Esophagus mucosa (tissue), 1 donor: Measurements from ENCODE around the gene TCTN2. TPM values are rescaled to one million over a fixed set of nuclear protein-coding genes. Genes with fewer than 3 reads are reported as not detected.

Experiments
- ATAC-seq: fragments of 200-7000 bp; cut with Tn5 transposase; one replicate; pipeline ENCODE4 v1.9.1; 2020
- total RNA-seq: library from RNA; stranded (reverse); gene quantifications from one replicate; pipeline ENCODE4 v1.2.4, GENCODE V29; 2023
- donor health status: DM: yes; HTN: yes; CAD: no.

Gene TCTN2
- total RNA-seq, 1 donor from 2014 or later = 4.9 TPM

DNA sequence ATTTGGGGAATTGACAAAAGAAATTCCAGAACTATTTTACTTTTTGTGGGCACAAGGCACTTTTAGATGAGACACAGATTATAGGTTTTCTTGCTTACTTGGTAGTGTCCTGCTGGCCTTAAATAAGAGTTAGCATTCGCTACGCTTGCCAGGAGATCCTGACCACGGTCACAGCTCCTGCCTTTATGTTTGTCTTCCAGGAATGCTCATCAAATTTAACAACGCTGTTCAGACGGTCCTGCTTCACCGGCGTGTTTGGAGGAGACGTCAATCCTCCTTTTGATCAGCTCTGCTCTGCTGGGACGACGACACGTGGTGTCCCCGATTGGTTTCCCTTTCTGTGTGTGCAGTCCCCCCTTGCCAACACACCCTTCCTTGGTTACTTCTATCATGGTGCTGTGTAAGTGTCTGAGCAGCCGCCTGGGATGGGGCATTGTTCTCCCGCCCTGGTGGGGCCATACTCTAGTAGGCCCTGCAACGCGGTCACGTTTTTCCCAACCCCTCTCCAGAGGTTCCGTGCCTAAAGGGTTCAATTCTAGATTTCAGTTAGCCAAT lies 15.8 kb downstream of the TCTN2 start:
- no peak for ATAC-seq

DNA sequence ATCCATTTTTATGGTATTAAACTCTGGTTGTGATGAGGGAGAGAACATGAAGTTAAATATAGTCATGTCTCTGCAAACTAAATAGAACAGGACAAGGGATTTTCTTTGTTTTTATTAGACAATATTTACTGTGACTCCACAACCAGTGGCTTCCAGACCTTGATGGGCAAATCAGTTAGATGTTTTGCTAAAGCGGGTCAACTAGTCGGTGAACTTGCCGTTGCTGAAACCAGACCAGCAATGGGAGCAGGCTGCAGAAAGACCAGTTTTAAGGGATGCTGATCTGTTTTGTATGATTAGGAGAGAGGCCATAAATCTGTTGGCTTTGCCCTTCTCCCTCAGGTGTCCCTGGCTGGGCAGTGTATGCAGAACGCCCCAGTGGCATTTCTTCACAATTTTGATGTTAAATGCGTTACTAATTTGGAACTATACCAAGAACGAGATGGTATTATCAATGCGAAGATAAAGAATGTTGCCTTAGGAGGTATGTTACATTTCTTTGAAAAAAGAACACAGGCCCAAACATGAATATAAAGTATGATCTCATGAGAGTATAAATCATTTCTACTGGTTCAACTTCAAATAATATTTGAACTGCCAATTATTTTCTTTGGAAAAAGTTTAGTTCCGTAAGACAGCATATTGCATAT lies 19.4 kb downstream of the TCTN2 start:
- peak; percentile 29 for ATAC-seq

DNA sequence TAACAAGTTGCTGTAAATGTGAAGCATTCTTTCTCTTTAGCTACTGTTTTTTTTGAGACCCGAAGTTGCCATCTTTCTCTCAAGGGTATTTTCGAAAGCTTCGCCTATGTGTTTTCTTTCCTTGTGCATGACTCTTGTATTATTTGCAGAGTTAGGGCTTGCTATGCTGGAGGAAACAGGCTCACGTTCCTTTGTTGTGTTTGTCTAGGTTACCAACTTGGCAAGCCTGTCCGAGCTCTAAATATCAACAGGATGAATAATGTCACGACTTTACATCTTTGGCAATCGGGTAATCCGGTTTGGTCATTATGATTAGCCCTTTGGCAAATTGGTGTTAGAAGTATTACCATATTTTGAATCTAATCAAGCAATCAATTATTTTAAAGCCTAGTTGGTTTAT lies 25.3 kb downstream of the TCTN2 start:
- no peak for ATAC-seq

DNA sequence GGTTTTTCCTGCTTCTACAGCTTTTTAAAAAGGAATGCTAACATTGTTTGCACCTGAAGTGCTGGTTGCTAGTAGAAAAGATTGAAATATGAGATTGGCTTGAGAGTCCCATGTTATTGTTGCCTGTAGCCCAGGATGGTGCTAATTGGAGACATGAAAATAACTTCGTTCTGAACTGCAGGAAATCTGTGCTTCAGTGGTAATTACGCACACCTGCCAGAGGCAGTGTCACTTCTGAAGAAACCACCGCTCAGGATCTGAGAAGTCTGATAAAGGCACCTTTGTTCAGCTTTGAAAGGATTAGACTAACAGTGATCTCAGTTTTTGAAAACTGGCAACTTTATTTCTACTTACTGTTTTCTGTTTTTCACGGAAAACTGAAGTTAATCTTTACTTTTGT lies 25.7 kb downstream of the TCTN2 start:
- ATAC-seq = no peak

DNA sequence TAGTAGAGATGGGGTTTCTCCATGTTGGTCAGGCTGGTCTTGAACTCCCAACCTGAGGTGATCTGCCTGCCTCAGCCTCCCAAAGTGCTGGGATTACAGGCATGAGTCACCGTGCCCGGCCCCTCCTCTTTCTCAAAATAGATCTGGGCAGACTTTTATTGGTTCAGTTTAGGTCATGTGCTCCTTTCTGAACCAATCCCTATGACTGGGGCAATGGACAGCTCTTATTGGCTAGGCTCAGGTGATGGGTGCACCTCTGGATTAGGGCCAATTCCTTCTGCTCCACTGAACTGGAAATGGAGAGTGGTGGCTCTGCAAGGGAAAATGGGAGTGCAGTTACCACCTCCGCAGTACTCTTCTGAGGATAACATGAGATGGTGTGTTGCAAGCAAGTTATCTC lies 35.0 kb downstream of the TCTN2 start:
- no peak for ATAC-seq

DNA sequence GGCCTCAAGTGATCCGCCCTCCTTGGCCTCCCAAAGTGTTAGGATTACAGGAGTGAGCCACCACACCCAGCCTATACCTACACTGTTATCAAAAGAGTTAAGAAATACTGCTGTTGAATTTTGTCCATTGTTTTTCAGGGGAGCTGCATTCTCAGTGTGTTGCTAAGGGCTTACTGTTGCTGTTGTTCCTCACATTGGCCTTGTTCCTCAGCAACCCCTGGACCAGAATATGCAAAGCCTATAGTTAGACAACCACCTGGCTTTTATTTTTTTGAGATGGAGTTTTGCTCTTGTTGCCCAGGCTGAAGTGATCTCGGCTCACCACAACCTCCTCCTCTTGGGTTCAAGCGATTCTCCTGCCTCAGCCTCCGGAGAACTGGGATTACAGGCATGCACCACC lies 36.6 kb downstream of the TCTN2 start:
- ATAC-seq = no peak

DNA sequence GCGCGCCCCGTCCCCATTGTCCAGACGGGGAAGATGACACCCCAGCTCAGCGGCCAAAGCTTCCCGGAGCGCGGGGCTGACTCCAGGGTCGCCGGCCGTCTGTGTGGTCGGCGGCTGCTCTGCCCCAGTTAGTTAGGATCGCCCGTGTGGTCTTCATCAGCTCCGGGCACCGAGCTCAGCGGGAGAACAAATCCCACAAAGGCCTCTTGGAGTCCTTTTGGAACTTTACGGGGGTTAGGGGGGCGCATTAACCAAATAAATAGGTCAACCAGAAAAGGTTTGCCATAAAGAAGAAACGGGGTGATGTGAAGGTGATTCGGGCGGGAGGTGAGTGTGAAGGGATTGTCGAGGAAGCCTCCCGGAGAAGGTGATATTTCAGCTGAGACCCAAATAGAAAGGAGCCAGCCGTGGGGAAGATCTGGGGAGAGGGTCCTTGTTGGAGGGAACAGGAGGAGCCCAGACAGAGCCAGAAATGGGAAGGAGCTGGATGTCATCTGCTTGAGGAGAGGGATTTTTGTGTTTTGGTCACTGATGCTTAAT lies 41.9 kb downstream of the TCTN2 start:
- ATAC-seq = no peak

DNA sequence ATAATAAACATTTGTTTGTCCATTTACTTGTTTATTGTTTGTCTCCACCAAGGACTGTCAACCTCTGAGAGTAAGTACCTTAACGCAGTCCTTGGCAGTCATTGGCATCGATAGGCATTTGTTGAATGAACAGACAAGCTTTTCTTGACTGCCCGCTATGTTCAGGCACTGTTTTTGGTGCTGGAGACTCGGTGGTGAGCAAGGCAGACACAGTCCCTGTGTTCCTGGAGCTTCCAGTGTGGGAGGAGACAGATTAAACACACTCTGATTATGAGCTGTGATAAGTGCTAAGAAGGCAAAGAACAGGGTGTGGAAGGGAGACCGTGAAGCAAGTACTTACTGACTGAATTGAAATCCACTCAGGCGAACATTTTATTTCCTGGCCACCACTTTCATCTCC lies 42.5 kb downstream of the TCTN2 start:
- peak; percentile 26 for ATAC-seq

DNA sequence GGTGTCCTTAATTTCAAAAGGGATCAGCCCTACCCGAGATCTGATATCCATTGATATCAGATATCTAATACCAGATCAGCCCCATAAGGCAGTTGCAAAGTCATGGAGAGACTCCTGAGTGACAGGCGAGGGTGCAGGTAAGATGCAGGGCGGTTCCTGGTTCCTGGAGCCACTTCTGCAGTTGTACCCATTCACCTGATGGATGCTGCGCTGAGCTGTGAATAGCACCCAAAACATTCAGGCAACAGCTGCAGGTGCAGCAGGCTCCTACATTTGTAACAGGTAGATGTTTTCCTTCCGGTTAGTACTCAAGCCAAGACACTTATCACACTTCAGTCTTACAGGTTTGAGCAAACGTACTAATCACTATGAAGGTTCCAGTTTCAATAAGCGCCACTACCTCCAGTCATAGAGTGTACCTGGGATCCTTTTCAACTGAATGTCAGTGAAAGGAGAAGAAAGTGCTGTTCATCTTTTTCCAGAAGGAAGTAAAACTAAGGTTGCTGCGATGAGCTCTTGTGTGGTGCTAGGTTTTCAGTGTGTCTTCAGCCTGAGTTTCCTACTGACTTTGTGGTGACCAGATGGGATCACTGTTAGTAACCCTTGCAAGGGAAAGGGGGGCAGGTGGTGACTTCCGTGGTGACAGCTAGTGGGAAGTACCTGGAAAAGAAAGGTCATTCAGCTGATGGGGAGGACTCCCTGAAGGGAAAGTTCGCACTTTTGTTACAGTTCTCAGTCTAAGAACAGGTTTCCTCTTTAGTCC lies 43.1 kb downstream of the TCTN2 start:
- ATAC-seq = no peak

DNA sequence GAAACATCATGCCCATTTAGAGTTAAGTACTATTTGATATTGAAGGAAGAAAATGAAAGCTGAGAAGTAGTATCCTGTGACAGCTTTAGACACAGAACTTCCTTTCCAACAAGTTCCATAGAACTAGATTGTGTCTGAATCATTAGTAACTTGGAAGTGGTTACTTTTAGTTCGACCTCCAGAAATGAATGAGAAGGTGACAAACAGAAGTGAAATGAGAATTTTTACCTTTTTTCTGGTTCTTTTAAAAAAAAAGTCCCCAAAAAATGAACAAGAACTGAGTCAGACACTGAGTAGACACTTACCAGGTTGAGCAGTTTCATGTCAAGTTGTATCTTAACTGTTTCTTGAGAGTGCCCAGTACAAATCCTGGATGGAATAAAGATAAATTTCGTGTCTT lies 44.3 kb downstream of the TCTN2 start:
- no peak for ATAC-seq

DNA sequence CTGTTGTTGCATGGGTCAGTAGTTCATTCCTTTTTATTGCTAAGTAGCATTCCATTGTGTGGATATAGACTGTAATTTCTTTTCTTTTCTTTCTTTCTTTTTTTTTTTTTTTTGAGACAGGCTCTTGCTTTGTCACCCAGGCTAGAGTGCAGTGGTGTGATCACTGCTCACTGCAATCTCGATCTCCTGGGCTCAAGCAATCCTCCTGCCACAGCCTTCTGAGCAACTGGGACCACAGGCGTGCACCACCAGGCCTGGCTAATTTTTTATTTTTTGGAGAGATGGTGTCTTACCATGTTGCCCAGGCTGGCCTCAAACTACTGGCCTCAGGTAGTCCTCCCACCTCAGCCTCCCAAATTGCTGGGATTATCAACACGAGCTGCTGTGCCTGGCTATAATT lies 46.4 kb downstream of the TCTN2 start:
- no peak for ATAC-seq

DNA sequence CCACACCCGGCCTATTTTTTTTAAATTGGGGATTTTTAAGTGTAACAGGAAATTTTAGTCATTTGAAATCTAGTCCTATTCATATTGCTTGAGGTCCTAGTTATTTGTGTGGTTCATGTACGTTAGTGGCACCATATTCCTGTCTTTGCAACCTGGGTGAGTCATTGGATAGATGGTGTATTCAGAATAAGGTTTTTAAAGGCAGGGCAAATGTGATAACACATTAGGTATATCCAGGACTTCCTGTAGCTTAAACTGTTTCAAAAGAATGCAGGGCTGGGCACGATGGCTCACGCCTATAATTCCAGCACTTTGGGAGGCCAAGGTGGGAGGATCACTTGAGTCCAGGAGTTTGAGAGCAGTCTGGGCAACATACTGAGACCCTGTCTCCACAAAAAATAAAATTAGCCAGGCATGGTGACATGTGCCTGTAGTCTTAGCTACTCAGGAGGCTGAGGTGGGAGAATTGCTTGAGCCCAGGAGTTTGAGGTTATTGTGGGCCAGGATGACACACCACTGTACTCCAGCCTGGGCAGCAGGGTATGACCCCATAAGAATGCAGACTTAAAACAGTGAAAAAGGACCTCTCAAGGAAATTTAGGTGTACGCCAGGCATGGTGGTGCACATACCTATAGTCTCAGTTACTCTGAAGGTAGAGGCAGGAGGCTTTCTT lies 49.4 kb downstream of the TCTN2 start:
- ATAC-seq = peak; percentile 83

DNA sequence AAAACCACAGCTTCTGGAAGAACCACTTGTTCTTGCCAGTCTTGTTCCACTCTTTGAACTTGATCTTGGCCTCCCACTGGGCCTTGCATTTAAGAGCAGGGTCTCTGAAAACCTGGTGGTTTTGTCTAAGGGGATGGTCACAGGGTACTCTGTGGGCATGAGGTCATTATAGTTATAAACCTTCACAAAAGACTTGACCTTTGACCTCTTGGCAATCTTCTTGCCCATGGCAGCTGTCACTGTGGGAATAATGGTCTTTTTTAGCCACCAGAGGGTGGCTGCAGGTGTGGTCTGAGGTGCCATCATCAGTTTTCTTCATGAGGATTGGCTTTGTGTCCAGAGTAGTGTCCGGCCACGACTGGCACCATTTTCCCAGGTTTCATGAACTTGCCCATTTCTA lies 50.3 kb downstream of the TCTN2 start:
- ATAC-seq = no peak

DNA sequence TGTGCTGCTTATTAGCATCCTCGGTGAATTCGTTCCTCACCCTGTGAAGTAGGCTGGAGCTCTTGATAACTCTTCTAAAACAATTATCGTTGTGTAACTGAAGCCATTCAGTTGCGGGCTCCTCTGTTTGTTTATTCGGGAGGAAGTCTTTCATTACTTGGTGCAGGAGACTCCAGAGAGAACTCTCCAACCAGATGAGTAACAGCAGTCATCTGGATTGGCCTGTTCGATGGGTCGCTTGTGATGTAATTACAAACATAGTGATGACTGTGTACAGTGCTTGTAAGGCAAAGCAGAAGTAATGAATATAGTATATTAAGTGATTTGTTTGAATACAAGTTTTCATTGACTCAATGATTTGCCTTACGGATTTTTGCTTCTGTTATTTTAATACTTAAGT lies 52.1 kb downstream of the TCTN2 start:
- peak; percentile 75 for ATAC-seq

DNA sequence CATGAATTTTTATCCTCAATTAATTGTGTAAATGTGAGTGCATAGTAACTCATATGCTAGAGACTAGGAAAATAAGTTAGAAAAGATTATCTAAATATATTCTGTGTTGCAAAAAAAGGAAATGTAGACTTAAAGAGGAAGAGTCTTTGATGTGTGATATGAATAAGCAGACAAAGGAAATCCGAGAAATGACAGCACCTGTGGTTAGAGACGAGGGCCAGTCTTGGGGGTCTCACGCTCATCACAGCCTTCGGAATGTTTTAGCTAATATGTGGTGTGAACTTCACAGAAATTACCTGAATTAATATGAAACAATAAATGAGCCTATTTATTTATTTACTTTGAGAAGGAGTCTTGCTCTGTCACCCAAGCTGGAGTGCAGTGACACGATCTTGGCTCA lies 52.9 kb downstream of the TCTN2 start:
- ATAC-seq = no peak

DNA sequence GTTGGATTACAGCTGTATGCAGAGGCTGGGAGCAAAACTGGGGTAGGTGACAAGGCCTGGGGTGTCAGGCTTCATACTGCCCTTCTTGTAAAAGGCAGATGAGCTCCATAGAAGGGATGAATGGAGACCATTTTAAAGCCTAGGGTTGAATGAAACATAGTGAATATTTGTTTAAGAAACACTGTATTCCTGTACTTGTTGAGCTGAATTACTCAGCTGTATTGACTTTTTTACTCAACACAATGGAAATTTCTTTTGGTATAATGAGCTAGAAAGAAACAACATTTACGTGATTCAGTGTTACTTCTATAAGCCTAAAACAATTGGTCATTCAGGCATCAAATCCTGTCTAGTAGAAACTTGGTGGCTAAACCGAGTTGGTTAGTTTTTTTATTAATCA lies 55.3 kb downstream of the TCTN2 start:
- ATAC-seq = no peak

DNA sequence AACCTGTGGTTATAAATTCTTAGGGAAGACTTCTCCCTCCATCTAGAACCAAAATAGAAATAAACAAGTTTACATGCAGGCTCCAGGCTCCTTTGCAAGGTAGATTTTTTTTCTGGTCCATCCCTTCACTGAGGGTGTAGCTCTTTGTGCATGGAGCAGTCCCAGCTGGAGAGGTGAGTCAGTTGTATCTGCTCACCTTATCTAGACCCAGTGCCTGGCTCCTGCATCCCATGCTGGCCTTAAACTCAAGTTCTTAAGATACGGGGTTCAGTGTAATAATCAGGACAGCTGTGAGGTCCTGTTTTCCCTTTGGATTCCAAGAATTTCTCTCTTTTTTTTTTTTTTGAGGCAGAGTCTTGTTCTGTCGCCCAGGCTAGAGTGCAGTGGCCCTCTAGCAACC lies 56.0 kb downstream of the TCTN2 start:
- no peak for ATAC-seq

DNA sequence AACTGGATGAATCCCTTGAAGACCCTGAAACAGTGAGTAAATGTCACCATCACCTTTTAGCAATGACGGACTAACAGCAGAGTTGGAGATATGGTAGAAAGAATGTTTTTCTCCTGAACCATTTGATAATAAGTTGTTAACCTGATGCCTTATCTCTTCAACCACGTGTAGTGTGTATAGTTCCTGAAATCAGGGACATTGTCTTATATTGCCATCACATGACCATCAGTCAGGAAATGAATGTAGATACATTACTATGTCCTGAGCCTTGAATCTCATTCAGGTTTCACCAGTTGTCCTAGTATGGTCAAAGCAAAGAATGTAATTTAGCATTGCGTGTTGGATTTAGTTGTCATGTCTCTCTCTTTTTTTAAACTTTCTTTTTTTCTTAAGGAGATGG lies 57.0 kb downstream of the TCTN2 start:
- no peak for ATAC-seq

DNA sequence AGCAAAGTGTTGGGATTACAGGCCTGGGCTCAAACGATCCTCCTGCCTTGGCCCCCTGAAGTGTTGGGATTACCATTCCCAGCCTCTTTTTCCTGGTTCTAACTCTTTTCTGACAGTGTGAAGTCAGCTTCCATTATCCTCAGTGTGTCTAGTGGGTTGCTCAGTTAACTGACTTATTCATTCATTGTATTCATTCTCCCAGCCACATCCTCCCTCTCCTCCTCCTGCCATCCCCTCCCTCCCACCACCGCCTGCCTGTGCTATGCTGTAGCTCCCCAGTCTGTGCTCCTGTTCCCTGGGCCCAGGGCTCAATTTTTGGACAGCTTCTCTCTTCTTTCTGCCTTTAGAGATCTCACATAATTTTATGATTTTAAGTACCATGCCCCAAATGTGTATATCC lies 60.7 kb downstream of the TCTN2 start:
- no peak for ATAC-seq

DNA sequence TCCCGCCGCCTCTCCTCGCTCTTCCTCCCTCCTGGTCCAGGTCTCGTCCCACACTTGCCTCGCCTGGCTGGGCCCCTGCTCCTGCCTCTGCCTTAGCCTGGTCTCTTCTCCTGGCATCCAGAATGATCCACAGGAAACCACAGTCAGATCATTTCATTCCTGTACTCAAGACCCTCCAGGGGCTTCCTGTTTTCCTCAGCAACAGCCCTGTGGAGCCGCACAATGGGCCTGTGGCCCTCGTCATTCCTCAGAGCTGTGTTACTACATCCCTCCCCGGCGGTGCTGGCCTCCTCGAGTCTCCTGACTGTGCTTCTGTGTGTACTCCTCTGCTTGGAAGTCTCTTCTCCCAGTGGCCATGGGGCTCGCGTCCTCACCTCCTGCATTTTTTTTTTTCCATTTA lies 61.3 kb downstream of the TCTN2 start:
- ATAC-seq = no peak

DNA sequence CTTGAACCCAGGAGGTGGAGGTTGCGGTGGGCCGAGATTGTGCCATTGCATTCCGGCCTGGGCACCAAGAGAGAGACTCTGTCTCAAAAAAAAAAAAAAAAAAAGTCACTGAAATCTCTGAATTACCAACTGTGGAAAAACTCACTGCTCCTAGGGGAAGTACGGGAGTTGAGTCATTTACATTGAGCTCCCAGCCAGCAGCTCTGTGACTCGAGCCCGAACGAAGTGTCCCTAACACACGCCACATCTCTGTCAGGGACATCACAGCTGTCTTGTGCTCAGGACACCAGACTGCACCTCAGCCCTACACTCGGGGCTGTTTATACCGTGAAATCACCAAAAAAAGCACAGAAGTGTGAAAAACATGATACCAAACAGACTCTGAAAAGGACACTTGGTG lies 62.3 kb downstream of the TCTN2 start:
- ATAC-seq = no peak

DNA sequence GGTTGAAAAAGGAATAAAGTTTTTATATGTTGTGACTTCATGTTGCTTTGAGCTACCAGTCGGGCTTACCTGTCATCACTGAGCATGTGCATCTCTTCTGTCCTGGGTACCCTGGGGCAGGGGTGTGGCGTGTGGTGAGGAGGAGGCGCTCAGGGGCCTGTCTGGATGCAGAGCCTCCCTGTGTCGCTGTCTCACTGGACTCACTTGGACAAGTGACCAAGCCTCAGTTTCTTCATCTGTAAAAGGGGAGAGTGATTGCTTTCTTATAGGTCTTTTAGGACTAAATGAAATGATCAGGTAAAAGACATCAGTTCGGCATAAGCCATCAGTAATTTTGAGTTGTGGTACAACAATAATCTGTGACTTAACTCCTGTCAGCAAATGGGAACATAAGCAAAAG lies 63.4 kb downstream of the TCTN2 start:
- no peak for ATAC-seq

DNA sequence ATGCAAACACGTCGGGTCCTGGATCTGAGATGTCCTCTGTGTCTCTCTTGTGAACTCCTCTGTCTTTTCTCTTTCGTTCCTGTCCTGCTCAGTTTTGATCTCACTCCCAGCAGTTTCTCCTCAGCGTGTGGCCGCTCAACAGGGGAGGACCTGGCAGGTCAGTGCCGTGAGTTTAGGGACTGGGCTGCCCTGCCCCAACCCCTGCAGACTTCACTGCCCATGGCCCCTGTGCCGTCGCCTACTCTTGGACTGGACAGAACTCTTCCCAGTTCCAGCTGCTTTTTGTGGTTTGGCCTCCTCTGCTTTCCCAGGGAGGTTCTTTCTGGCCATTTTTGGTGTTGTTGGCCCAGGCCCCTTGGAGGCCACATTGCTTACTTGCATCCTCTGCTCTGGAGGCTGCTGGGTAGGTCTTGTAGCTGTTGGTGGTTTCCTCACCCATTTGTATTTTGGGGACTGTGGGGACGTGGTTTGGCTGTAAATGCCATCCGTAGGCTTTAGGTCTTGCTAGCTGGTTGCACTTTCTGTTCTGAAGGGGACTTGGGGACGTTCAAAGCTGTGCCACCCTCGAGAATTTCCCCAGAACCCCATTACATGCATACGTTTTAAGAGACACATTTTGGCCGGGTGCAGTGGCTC lies 71.1 kb downstream of the TCTN2 start:
- ATAC-seq = no peak
